Measurements from ENCODE around the gene INPPL1.

- TF ChIP-seq, protein P1, sequence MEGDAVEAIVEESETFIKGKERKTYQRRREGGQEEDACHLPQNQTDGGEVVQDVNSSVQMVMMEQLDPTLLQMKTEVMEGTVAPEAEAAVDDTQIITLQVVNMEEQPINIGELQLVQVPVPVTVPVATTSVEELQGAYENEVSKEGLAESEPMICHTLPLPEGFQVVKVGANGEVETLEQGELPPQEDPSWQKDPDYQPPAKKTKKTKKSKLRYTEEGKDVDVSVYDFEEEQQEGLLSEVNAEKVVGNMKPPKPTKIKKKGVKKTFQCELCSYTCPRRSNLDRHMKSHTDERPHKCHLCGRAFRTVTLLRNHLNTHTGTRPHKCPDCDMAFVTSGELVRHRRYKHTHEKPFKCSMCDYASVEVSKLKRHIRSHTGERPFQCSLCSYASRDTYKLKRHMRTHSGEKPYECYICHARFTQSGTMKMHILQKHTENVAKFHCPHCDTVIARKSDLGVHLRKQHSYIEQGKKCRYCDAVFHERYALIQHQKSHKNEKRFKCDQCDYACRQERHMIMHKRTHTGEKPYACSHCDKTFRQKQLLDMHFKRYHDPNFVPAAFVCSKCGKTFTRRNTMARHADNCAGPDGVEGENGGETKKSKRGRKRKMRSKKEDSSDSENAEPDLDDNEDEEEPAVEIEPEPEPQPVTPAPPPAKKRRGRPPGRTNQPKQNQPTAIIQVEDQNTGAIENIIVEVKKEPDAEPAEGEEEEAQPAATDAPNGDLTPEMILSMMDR (IDR thresholded peaks at IDR 0.05; ENCODE audit: low read depth, low read length), result no peak
- no peak for TF ChIP-seq EZH2phosphoT487 (IDR thresholded peaks at IDR 0.05; ENCODE audit: low read depth)
Measured at GRCh38 chr11:72224564-72225410, at the start of gene INPPL1.
